ENCODE results near the gene SH2D1A. TPM values are rescaled to one million over a fixed set of nuclear protein-coding genes. Genes with fewer than 3 reads are reported as not detected.
"Not testable (repeated sequence)": the region's sequence is repeated elsewhere in the genome, so short reads cannot be mapped to it uniquely, and the experiment has no call there.

SH2D1A gene
- total RNA-seq, 2 experiments from 2014 or later = 67.1 to 67.6 TPM

GRCh38 chrX:124388562-124388961 lies 42.2 kb downstream of the SH2D1A start:
- Mint-ChIP-seq H3K4me1 (peaks cover 10% of the 10 kb centered on the region), H3K9me3 (no peaks in the 10 kb centered on the region), H3K4me3 (no peak overlapping the region), H3K36me3 (peaks cover 11% of the 10 kb centered on the region), H3K27me3 (no peaks in the 10 kb centered on the region), H3K27ac (no peak overlapping the region)
- peak; percentile 22 for DNase-seq

GRCh38 chrX:124392794-124393193 lies 46.4 kb downstream of the SH2D1A start:
- peaks cover 4% of the 10 kb centered on the region for H3K36me3 Mint-ChIP-seq
- H3K27ac Mint-ChIP-seq = no peak overlapping the region
- no peaks in the 10 kb centered on the region for H3K9me3 Mint-ChIP-seq
- H3K4me1 Mint-ChIP-seq = peaks cover 24% of the 10 kb centered on the region
- no peaks in the 10 kb centered on the region for H3K27me3 Mint-ChIP-seq
- DNase-seq = no peak
- H3K4me3 Mint-ChIP-seq = no peak overlapping the region

- Mint-ChIP-seq H3K27ac (no peak overlapping the region), H3K36me3 (peaks cover 4% of the 10 kb centered on the region), H3K9me3 (no peaks in the 10 kb centered on the region), H3K4me3 (no peak overlapping the region), H3K27me3 (no peaks in the 10 kb centered on the region), H3K4me1 (peaks cover 21% of the 10 kb centered on the region)
- no peak for DNase-seq
These were observed 46.9 kb downstream of the SH2D1A start for GRCh38 chrX:124393238-124393637.

- H3K36me3 Mint-ChIP-seq = peaks cover 4% of the 10 kb centered on the region
- DNase-seq = no peak
- no peaks in the 10 kb centered on the region for H3K27me3 Mint-ChIP-seq
- peaks cover 21% of the 10 kb centered on the region for H3K4me1 Mint-ChIP-seq
- no peak overlapping the region for H3K27ac Mint-ChIP-seq
- no peaks in the 10 kb centered on the region for H3K9me3 Mint-ChIP-seq
- no peak overlapping the region for H3K4me3 Mint-ChIP-seq
These were observed 47.3 kb downstream of the SH2D1A start for GRCh38 chrX:124393659-124394058.

- Mint-ChIP-seq H3K4me1 (peaks cover 21% of the 10 kb centered on the region), H3K4me3 (no peak overlapping the region), H3K36me3 (peaks cover 4% of the 10 kb centered on the region), H3K27me3 (no peaks in the 10 kb centered on the region), H3K27ac (no peak overlapping the region), H3K9me3 (no peaks in the 10 kb centered on the region)
- DNase-seq = no peak
These were observed 49.0 kb downstream of the SH2D1A start for GRCh38 chrX:124395145-124395880.

GRCh38 chrX:124401696-124402095 lies 55.3 kb downstream of the SH2D1A start:
- Mint-ChIP-seq H3K4me3 (no peak overlapping the region), H3K27ac (no peak overlapping the region), H3K9me3 (no peaks in the 10 kb centered on the region), H3K27me3 (no peaks in the 10 kb centered on the region), H3K4me1 (peaks cover 12% of the 10 kb centered on the region), H3K36me3 (no peaks in the 10 kb centered on the region)
- DNase-seq = no peak

GRCh38 chrX:124405868-124406267 lies 59.5 kb downstream of the SH2D1A start:
- DNase-seq = no peak
- no peaks in the 10 kb centered on the region for H3K9me3 Mint-ChIP-seq
- no peak overlapping the region for H3K4me3 Mint-ChIP-seq
- H3K36me3 Mint-ChIP-seq = no peaks in the 10 kb centered on the region
- H3K27ac Mint-ChIP-seq = no peak overlapping the region
- no peaks in the 10 kb centered on the region for H3K27me3 Mint-ChIP-seq
- peaks cover 10% of the 10 kb centered on the region for H3K4me1 Mint-ChIP-seq

GRCh38 chrX:124406294-124407014 lies 60.1 kb downstream of the SH2D1A start:
- Mint-ChIP-seq H3K36me3 (no peaks in the 10 kb centered on the region), H3K4me1 (peaks cover 10% of the 10 kb centered on the region), H3K4me3 (no peak overlapping the region), H3K27me3 (no peaks in the 10 kb centered on the region), H3K27ac (no peak overlapping the region), H3K9me3 (no peaks in the 10 kb centered on the region)
- peak; percentile 50 for DNase-seq

- Mint-ChIP-seq H3K27me3 (no peaks in the 10 kb centered on the region), H3K27ac (no peak overlapping the region)
These were observed 60.9 kb downstream of the SH2D1A start for GRCh38 chrX:124407226-124407625.

GRCh38 chrX:124408380-124408779 lies 62.0 kb downstream of the SH2D1A start:
- H3K4me1 Mint-ChIP-seq, H3K27ac Mint-ChIP-seq, H3K4me3 Mint-ChIP-seq, H3K9me3 Mint-ChIP-seq, H3K27me3 Mint-ChIP-seq, H3K36me3 Mint-ChIP-seq, DNase-seq: not testable (repeated sequence)

More at GRCh38 chrX:124407226-124407625, 60.9 kb downstream of the SH2D1A start:
- H3K9me3 Mint-ChIP-seq = no peaks in the 10 kb centered on the region
- H3K4me1 Mint-ChIP-seq = peaks cover 10% of the 10 kb centered on the region
- DNase-seq = no peak
- no peaks in the 10 kb centered on the region for H3K36me3 Mint-ChIP-seq
- H3K4me3 Mint-ChIP-seq = no peak overlapping the region

- Mint-ChIP-seq H3K36me3 (no peaks in the 10 kb centered on the region), H3K27me3 (no peaks in the 10 kb centered on the region), H3K4me3 (no peak overlapping the region), H3K9me3 (no peaks in the 10 kb centered on the region), H3K27ac (no peak overlapping the region), H3K4me1 (no peaks in the 10 kb centered on the region)
- no peak for DNase-seq
These were observed 66.9 kb downstream of the SH2D1A start for GRCh38 chrX:124413244-124413643.

GRCh38 chrX:124414281-124414680 lies 67.9 kb downstream of the SH2D1A start:
- DNase-seq = no peak
- H3K27me3 Mint-ChIP-seq = no peaks in the 10 kb centered on the region
- no peak overlapping the region for H3K4me3 Mint-ChIP-seq
- no peak overlapping the region for H3K27ac Mint-ChIP-seq
- H3K4me1 Mint-ChIP-seq = no peaks in the 10 kb centered on the region
- H3K36me3 Mint-ChIP-seq = no peaks in the 10 kb centered on the region
- no peaks in the 10 kb centered on the region for H3K9me3 Mint-ChIP-seq

- no peaks in the 10 kb centered on the region for H3K4me1 Mint-ChIP-seq
- DNase-seq = no peak
- H3K4me3 Mint-ChIP-seq = no peak overlapping the region
- H3K9me3 Mint-ChIP-seq = no peaks in the 10 kb centered on the region
- H3K27me3 Mint-ChIP-seq = no peaks in the 10 kb centered on the region
- H3K36me3 Mint-ChIP-seq = no peaks in the 10 kb centered on the region
- H3K27ac Mint-ChIP-seq = no peak overlapping the region
These were observed 68.9 kb downstream of the SH2D1A start for GRCh38 chrX:124415115-124415800.

GRCh38 chrX:124421898-124422655 lies 75.7 kb downstream of the SH2D1A start:
- Mint-ChIP-seq H3K27me3 (no peaks in the 10 kb centered on the region), H3K27ac (no peak overlapping the region), H3K4me1 (no peaks in the 10 kb centered on the region), H3K4me3 (no peak overlapping the region), H3K9me3 (peaks cover 6% of the 10 kb centered on the region), H3K36me3 (peaks cover 7% of the 10 kb centered on the region)
- no peak for DNase-seq
